IMR-90 (cell line): ENCODE measurements around the gene CCDC137. TPM values are rescaled to one million over a fixed set of nuclear protein-coding genes. Genes with fewer than 3 reads are reported as not detected.

Experiments
- ATAC-seq: fragments of 200-7000 bp; cut with Tn5 transposase; 2 replicates; pipeline ENCODE4 v1.9.1; 2020; ENCODE audit warnings: low read depth, mild to moderate bottlenecking, moderate library complexity
- BruUV-seq: library from RNA; stranded (reverse); fragments of 400-500 nt; replicated peaks from 2 replicates; lab custom pipeline; 2021; lab: Mats Ljungman, UMichigan
- CTCF ChIA-PET: fragments of 300-600 bp; formaldehyde crosslinking; extraction: SDS; loops from one replicate; lab custom pipeline; 2021; ENCODE audit warnings: antibody characterized with exemption; lab: Yijun Ruan, JAX
- POLR2A ChIA-PET: fragments of 300-600 bp; sonication (Branson Sonifier 250); formaldehyde crosslinking; loops from one replicate; lab custom pipeline; 2022; ENCODE audit warnings: antibody characterized with exemption; ENCODE audit not compliant: unreplicated experiment; lab: Charles Lee
- DNase-seq: peaks from one replicate; pipeline ENCODE4 v3.0.0; 2013
- H2AFZ ChIP-seq: replicated peaks from 2 replicates; pipeline ENCODE3; 2013; ENCODE audit warnings: low read length, mild to moderate bottlenecking; ENCODE audit not compliant: poor library complexity
- H2AK5ac ChIP-seq: 2 replicates; pipeline ENCODE4 v1.6.1; 2013; ENCODE audit warnings: low read depth, low read length, inconsistent platforms
- H2AK9ac ChIP-seq: replicated peaks from 2 replicates; pipeline ENCODE3; 2013; ENCODE audit warnings: mild to moderate bottlenecking, low read depth, low read length, moderate library complexity; ENCODE audit not compliant: poor library complexity
- H2BK120ac ChIP-seq: 2 replicates; pipeline ENCODE4 v1.6.1; 2013; ENCODE audit warnings: low read depth, low read length, inconsistent platforms
- H2BK15ac ChIP-seq: 3 replicates; pipeline ENCODE4 v1.6.1; 2013; ENCODE audit warnings: low read depth, low read length, inconsistent platforms
- H2BK20ac ChIP-seq: 2 replicates; pipeline ENCODE4 v1.6.1; 2013; ENCODE audit warnings: low read depth, mild to moderate bottlenecking, inconsistent platforms, low read length, moderate library complexity
- H2BK5ac ChIP-seq: 2 replicates; pipeline ENCODE4 v1.6.1; 2013; ENCODE audit warnings: mild to moderate bottlenecking, low read depth, low read length, inconsistent platforms; ENCODE audit not compliant: poor library complexity, severe bottlenecking
- H3K14ac ChIP-seq: replicated peaks from 2 replicates; pipeline ENCODE4 v1.6.1; 2013; ENCODE audit warnings: low read depth, low read length, inconsistent platforms
- H3K18ac ChIP-seq: 2 replicates; pipeline ENCODE4 v1.6.1; 2013; ENCODE audit warnings: low read depth, low read length, control low read depth
- H3K23ac ChIP-seq: 2 replicates; pipeline ENCODE4 v1.6.1; 2013; ENCODE audit warnings: low read depth, low read length, inconsistent platforms
- H3K27ac ChIP-seq: 2 replicates; pipeline ENCODE4 v1.5.1; 2013; ENCODE audit warnings: mild to moderate bottlenecking, control low read depth, low read length; ENCODE audit not compliant: insufficient read depth
- H3K27me3 ChIP-seq: 2 replicates; pipeline ENCODE4 v1.6.1; 2013; ENCODE audit warnings: low read length; ENCODE audit not compliant: control insufficient read depth, insufficient read depth
- H3K36me3 ChIP-seq: 2 replicates; pipeline ENCODE4 v1.6.1; 2013; ENCODE audit warnings: low read length, mixed read lengths; ENCODE audit not compliant: control insufficient read depth, insufficient read depth
- H3K4ac ChIP-seq: 2 replicates; pipeline ENCODE4 v1.6.1; 2013; ENCODE audit warnings: low read depth, low read length, inconsistent platforms
- H3K4me1 ChIP-seq: 2 replicates; pipeline ENCODE4 v1.6.1; 2013; ENCODE audit warnings: low read length, mixed read lengths; ENCODE audit not compliant: control insufficient read depth, insufficient read depth
- H3K4me2 ChIP-seq: 2 replicates; pipeline ENCODE4 v1.6.1; 2013; ENCODE audit warnings: low read depth, mild to moderate bottlenecking, control low read depth, low read length, moderate library complexity
- H3K4me3 ChIP-seq: 2 replicates; pipeline ENCODE4 v1.5.1; 2013; ENCODE audit warnings: low read depth, mild to moderate bottlenecking, control low read depth, low read length, moderate library complexity; ENCODE audit not compliant: insufficient read depth
- H3K56ac ChIP-seq: 2 replicates; pipeline ENCODE4 v1.6.1; 2013; ENCODE audit warnings: low read length, inconsistent platforms; ENCODE audit not compliant: insufficient read depth; ENCODE audit errors: extremely low read depth
- H3K79me1 ChIP-seq, 2 experiments: 2 replicates each; pipeline ENCODE4 v1.6.1; 2013; ENCODE audit warnings: low read length in 2 of 2, inconsistent platforms in 1 of 2, low read depth in 1 of 2
- H3K9ac ChIP-seq: 2 replicates; pipeline ENCODE4 v1.6.1; 2013; ENCODE audit warnings: low read depth, low read length, control low read depth
- H3K9me1 ChIP-seq: 2 replicates; pipeline ENCODE4 v1.6.1; 2013; ENCODE audit warnings: low read length, inconsistent platforms; ENCODE audit not compliant: insufficient read depth
- H3K9me3 ChIP-seq: 2 replicates; pipeline ENCODE4 v1.6.1; 2013; ENCODE audit warnings: low read length; ENCODE audit not compliant: control insufficient read depth, insufficient read depth
- H4K20me1 ChIP-seq: 2 replicates; pipeline ENCODE4 v1.6.1; 2013; ENCODE audit warnings: low read length, inconsistent platforms; ENCODE audit not compliant: insufficient read depth
- H4K5ac ChIP-seq: 2 replicates; pipeline ENCODE4 v1.6.1; 2013; ENCODE audit warnings: mild to moderate bottlenecking, low read depth, low read length, control low read depth
- H4K8ac ChIP-seq, 2 experiments: 2 replicates each; pipeline ENCODE4 v1.6.1; 2013; ENCODE audit warnings: low read depth in 2 of 2, low read length in 2 of 2, control low read depth in 1 of 2, inconsistent platforms in 1 of 2
- H4K91ac ChIP-seq: 2 replicates; pipeline ENCODE4 v1.6.1; 2013; ENCODE audit warnings: low read depth, low read length, inconsistent platforms; ENCODE audit not compliant: insufficient read depth
- CEBPB ChIP-seq: IDR thresholded peaks from 2 replicates; pipeline ENCODE4 v1.6.1; 2012; ENCODE audit warnings: low read depth, low read length, improper control_type of control experiment
- CHD1 ChIP-seq: IDR thresholded peaks from 2 replicates; pipeline ENCODE4 v1.6.1; 2012; ENCODE audit warnings: low read depth, low read length, improper control_type of control experiment
- CTCF ChIP-seq: conservative IDR thresholded peaks from 2 replicates; pipeline ENCODE4 v1.5.1; 2012; ENCODE audit warnings: mild to moderate bottlenecking, low read depth, low read length, improper control_type of control experiment
- FOS ChIP-seq: fragments of 150-350 bp; IDR thresholded peaks from 2 replicates; pipeline ENCODE4 v1.6.1; 2016; ENCODE audit warnings: low read depth, low read length
- MAFK ChIP-seq: IDR thresholded peaks from 2 replicates; pipeline ENCODE4 v1.6.1; 2012; ENCODE audit warnings: low read depth, low read length, improper control_type of control experiment
- NFE2L2 ChIP-seq: fragments of 150-350 bp; IDR thresholded peaks from 2 replicates; pipeline ENCODE4 v1.6.1; 2016; ENCODE audit warnings: low read depth, mild to moderate bottlenecking, low read length
- POLR2A ChIP-seq: IDR thresholded peaks from 2 replicates; pipeline ENCODE4 v1.6.1; 2012; ENCODE audit warnings: mild to moderate bottlenecking, low read depth, low read length
- RCOR1 ChIP-seq: IDR thresholded peaks from 2 replicates; pipeline ENCODE4 v1.6.1; 2012; ENCODE audit warnings: mild to moderate bottlenecking, low read length, improper control_type of control experiment; ENCODE audit not compliant: insufficient replicate concordance
- RFX5 ChIP-seq: IDR thresholded peaks from 2 replicates; pipeline ENCODE4 v1.8.0; 2012; ENCODE audit warnings: low read depth, mild to moderate bottlenecking, low read length, moderate library complexity
- SMC3 ChIP-seq: fragments of 150-350 bp; IDR thresholded peaks from 2 replicates; pipeline ENCODE4 v1.6.1; 2016; ENCODE audit warnings: low read depth, mild to moderate bottlenecking, antibody characterized with exemption, low read length, moderate library complexity
- USF2 ChIP-seq: fragments of 150-350 bp; IDR thresholded peaks from 2 replicates; pipeline ENCODE4 v1.6.1; 2017; ENCODE audit warnings: mild to moderate bottlenecking, antibody characterized with exemption, low read length, low read depth
- WGBS, 2 experiments: methylation state at CpG; one replicate each; pipeline versions ENCODE4 v1.1.5 to v1.1.7; 2013; ENCODE audit warnings: missing lambda C conversion rate in 2 of 2; ENCODE audit not compliant: insufficient read length in 1 of 2; ENCODE audit errors: extremely low coverage in 2 of 2; 5-methylcytosine and 5-hydroxymethylcytosine counted together
- dilution Hi-C: fragments of 300-500 bp; cut with HindIII; formaldehyde crosslinking; loops from one replicate; pipeline ENCODE4 v1.14.3; 2018; ENCODE audit warnings: low sequenced_read_pairs; ENCODE audit not compliant: unreplicated experiment
- in situ Hi-C: fragments of 300-500 bp; cut with MboI; formaldehyde crosslinking; loops from 3 replicates; pipeline ENCODE4 v1.14.3; 2019; ENCODE audit warnings: low sequenced_read_pairs, inconsistent platforms, mixed read lengths
- intact Hi-C: fragments of 100-400 bp; cut with micrococcal nuclease; formaldehyde crosslinking; loops from 2 replicates; pipeline ENCODE4 v1.10.0; 2022
- polyA plus RNA-seq, 3 experiments: library from polyadenylated mRNA; depleted of rRNA; stranded (reverse); fragments of >200 nt; gene quantifications; 2 replicates each; pipeline ENCODE4 v1.2.3, GENCODE V29; 2012; ENCODE audit warnings: low replicate concordance in 1 of 3
- total RNA-seq: library from RNA; depleted of rRNA; stranded (reverse); fragments of >200 nt; gene quantifications from 2 replicates; pipeline ENCODE4 v1.2.3, GENCODE V29; 2012

CCDC137 gene
- total and polyA plus RNA-seq, 2 of the 4 experiments (the other 2 are of a cell fraction): 7.5 to 18.4 TPM

- Histone ChIP-seq H2AK5ac (no peak overlapping the region), H3K4me2 (no peak overlapping the region)
- TF ChIP-seq POLR2A: no peak
- TF ChIP-seq CEBPB: no peak
- TF ChIP-seq USF2: no peak
- no peak for TF ChIP-seq FOS
- TF ChIP-seq CTCF: no peak
- no peak for TF ChIP-seq MAFK
- no peak for TF ChIP-seq SMC3
- no peak for TF ChIP-seq RCOR1
- no peak for TF ChIP-seq RFX5
- no peak for TF ChIP-seq NFE2L2
- no peak for TF ChIP-seq CHD1
Measured at GRCh38 chr17:81640011-81640410, 26.5 kb upstream of the CCDC137 start.

More at GRCh38 chr17:81640011-81640410, 26.5 kb upstream of the CCDC137 start:
- H3K23ac ChIP-seq: no peak overlapping the region
- POLR2A ChIA-PET: no interaction called here
- H2AK9ac ChIP-seq: no peak overlapping the region
- H3K4me3 ChIP-seq: no peak overlapping the region
- CTCF ChIA-PET: no interaction called here
- no peak for ATAC-seq
- H3K79me1 ChIP-seq: peaks cover 5 to 22% of the 10 kb centered on the region in 2 experiments; a peak in 2 of 4 replicates
- H4K5ac ChIP-seq: no peak overlapping the region
- no peak overlapping the region for H2AFZ ChIP-seq
- no peak overlapping the region for H4K91ac ChIP-seq
- no peak overlapping the region for H3K56ac ChIP-seq
- in situ Hi-C loops: no loop called here
- H3K14ac ChIP-seq: no peak overlapping the region
- no peak overlapping the region for H3K9ac ChIP-seq
- H2BK15ac ChIP-seq: no peak overlapping the region
- BruUV-seq: no TSS peak
- peaks cover 16% of the 10 kb centered on the region for H3K9me1 ChIP-seq
- DNase-seq: no peak
- dilution Hi-C loops: no loop called here
- intact Hi-C loops: no loop called here
- H3K36me3 ChIP-seq: no peaks in the 10 kb centered on the region
- H3K27ac ChIP-seq: no peak overlapping the region
- WGBS, 2 experiments: no CpG with 5 or more reads among the region's 9 CpGs
- H3K9me3 ChIP-seq: no peaks in the 10 kb centered on the region
- H3K4ac ChIP-seq: no peak overlapping the region
- no peak overlapping the region for H2BK5ac ChIP-seq
- H2BK20ac ChIP-seq: no peak overlapping the region
- peaks cover 16% of the 10 kb centered on the region for H4K20me1 ChIP-seq
- peaks cover 16% of the 10 kb centered on the region for H3K4me1 ChIP-seq
- no peak overlapping the region for H4K8ac ChIP-seq
- H3K27me3 ChIP-seq: no peaks in the 10 kb centered on the region
- H3K18ac ChIP-seq: no peak overlapping the region
- no peak overlapping the region for H2BK120ac ChIP-seq
